Breast epithelium (tissue), 3 donors: ENCODE data around the gene FXYD3.

Source experiments
- POLR2A ChIP-seq: fragments of 450-650 bp; IDR thresholded peaks from one replicate; pipeline ENCODE4 v1.6.1; 2016; ENCODE audit warnings: antibody characterized with exemption, mild to moderate bottlenecking, moderate library complexity
- TF ChIP-seq, protein P1 (sequence below), 3 donors: fragments of 450-650 bp; IDR thresholded peaks; one replicate each; pipeline ENCODE4 v1.5.1; 2016 to 2017; ENCODE audit warnings: antibody characterized with exemption in 3 of 3, mild to moderate bottlenecking in 3 of 3, moderate library complexity in 3 of 3

DNA sequence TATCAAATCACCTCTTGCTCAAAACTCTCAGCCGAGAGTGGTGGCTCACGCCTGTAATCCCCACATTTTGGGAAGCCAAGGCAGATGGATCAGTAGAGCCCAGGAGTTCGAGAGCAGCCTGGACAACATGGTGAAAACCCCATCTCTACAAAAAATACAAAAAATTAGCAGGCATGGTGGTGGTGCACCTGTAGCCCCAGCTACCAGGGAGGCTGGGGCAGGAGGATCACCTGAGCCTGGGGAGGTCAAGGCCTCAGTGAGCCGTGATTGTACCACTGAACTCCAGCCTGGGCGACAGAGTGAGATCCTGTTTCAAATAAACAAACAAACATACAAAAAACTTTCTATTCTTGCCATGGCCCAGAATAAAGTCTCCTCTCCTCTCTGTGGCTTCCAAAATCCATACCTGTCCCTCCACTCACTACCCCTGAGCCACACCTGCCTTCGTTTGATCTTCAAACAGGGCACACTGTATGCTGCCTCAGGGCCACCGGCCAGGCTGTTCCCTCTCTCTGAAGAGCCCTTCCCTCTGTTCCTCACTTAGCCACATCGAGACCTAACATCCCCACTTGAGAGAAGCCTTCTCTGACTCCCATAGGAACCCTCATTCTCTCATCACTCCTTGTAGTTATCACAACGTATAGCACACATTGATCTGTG is 12.9 kb downstream of the FXYD3 start:
- TF ChIP-seq, protein P1, sequence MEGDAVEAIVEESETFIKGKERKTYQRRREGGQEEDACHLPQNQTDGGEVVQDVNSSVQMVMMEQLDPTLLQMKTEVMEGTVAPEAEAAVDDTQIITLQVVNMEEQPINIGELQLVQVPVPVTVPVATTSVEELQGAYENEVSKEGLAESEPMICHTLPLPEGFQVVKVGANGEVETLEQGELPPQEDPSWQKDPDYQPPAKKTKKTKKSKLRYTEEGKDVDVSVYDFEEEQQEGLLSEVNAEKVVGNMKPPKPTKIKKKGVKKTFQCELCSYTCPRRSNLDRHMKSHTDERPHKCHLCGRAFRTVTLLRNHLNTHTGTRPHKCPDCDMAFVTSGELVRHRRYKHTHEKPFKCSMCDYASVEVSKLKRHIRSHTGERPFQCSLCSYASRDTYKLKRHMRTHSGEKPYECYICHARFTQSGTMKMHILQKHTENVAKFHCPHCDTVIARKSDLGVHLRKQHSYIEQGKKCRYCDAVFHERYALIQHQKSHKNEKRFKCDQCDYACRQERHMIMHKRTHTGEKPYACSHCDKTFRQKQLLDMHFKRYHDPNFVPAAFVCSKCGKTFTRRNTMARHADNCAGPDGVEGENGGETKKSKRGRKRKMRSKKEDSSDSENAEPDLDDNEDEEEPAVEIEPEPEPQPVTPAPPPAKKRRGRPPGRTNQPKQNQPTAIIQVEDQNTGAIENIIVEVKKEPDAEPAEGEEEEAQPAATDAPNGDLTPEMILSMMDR (IDR thresholded peaks at IDR 0.05) = no peak
- no peak for TF ChIP-seq POLR2A
